Parathyroid adenoma (tissue), 2 donors: ENCODE results near the gene PHEX.

Source experiments
- H2AFZ ChIP-seq: fragments of 300-600 bp; sonication (generic); one replicate; pipeline ENCODE4 v1.7.0; 2017; ENCODE audit warnings: antibody characterized with exemption, mild to moderate bottlenecking
- H3K27ac ChIP-seq: fragments of 300-600 bp; sonication (generic); one replicate; pipeline ENCODE4 v1.7.0; 2017
- H3K27me3 ChIP-seq: fragments of 300-600 bp; sonication (generic); one replicate; pipeline ENCODE4 v1.7.0; 2017; ENCODE audit warnings: low read length; ENCODE audit not compliant: control insufficient read depth, insufficient read depth
- H3K36me3 ChIP-seq: fragments of 300-600 bp; sonication (generic); one replicate; pipeline ENCODE4 v1.7.0; 2017; ENCODE audit warnings: low read length; ENCODE audit not compliant: control insufficient read depth, insufficient read depth
- H3K4me1 ChIP-seq: fragments of 300-600 bp; sonication (generic); one replicate; pipeline ENCODE4 v1.7.0; 2017; ENCODE audit warnings: control low read depth
- H3K4me2 ChIP-seq: fragments of 300-600 bp; sonication (generic); one replicate; pipeline ENCODE4 v1.7.0; 2017; ENCODE audit warnings: low read length
- H3K4me3 ChIP-seq: fragments of 300-600 bp; sonication (generic); one replicate; pipeline ENCODE4 v1.7.0; 2017; ENCODE audit warnings: low read depth, low read length
- H3K79me2 ChIP-seq: fragments of 300-600 bp; sonication (generic); one replicate; pipeline ENCODE4 v1.7.0; 2017; ENCODE audit warnings: control low read depth
- H3K9ac ChIP-seq: fragments of 300-600 bp; sonication (generic); one replicate; pipeline ENCODE4 v1.7.0; 2017; ENCODE audit warnings: mild to moderate bottlenecking
- H3K9me3 ChIP-seq: fragments of 300-600 bp; sonication (generic); one replicate; pipeline ENCODE4 v1.7.0; 2017; ENCODE audit warnings: low read length; ENCODE audit not compliant: control insufficient read depth
- CTCF ChIP-seq: fragments of 300-600 bp; sonication (generic); IDR thresholded peaks from one replicate; pipeline ENCODE4 v1.7.0; 2017; ENCODE audit warnings: antibody characterized with exemption, mild to moderate bottlenecking
- donor health status: primary hyperparathyroidism.

The PHEX gene

GRCh38 chrX:22043872-22044271 lies 11.7 kb downstream of the PHEX start:
- Histone ChIP-seq H3K4me2 (no peak overlapping the region), H3K79me2 (no peaks in the 10 kb centered on the region), H3K9me3 (no peaks in the 10 kb centered on the region), H3K27ac (no peak overlapping the region), H2AFZ (no peak overlapping the region), H3K27me3 (no peaks in the 10 kb centered on the region), H3K4me1 (no peaks in the 10 kb centered on the region), H3K4me3 (no peak overlapping the region), H3K36me3 (no peaks in the 10 kb centered on the region), H3K9ac (no peak overlapping the region)
- TF ChIP-seq CTCF, result no peak

GRCh38 chrX:22047468-22047867 lies 15.3 kb downstream of the PHEX start:
- no peak overlapping the region for H3K27ac ChIP-seq
- no peak overlapping the region for H2AFZ ChIP-seq
- no peaks in the 10 kb centered on the region for H3K36me3 ChIP-seq
- no peak overlapping the region for H3K9ac ChIP-seq
- no peaks in the 10 kb centered on the region for H3K79me2 ChIP-seq
- no peak overlapping the region for H3K4me3 ChIP-seq
- no peaks in the 10 kb centered on the region for H3K27me3 ChIP-seq
- no peak overlapping the region for H3K4me2 ChIP-seq
- H3K9me3 ChIP-seq, result no peaks in the 10 kb centered on the region
- TF ChIP-seq CTCF, result no peak
- no peaks in the 10 kb centered on the region for H3K4me1 ChIP-seq

- Histone ChIP-seq H2AFZ (no peak overlapping the region), H3K36me3 (no peaks in the 10 kb centered on the region), H3K79me2 (no peaks in the 10 kb centered on the region), H3K4me1 (no peaks in the 10 kb centered on the region), H3K9ac (no peak overlapping the region), H3K27ac (no peak overlapping the region), H3K27me3 (no peaks in the 10 kb centered on the region), H3K9me3 (no peaks in the 10 kb centered on the region), H3K4me3 (no peak overlapping the region), H3K4me2 (no peak overlapping the region)
- no peak for TF ChIP-seq CTCF
These were observed 21.4 kb downstream of the PHEX start for GRCh38 chrX:22053481-22053880.

- Histone ChIP-seq H3K79me2 (no peaks in the 10 kb centered on the region), H3K9me3 (no peaks in the 10 kb centered on the region), H3K36me3 (no peaks in the 10 kb centered on the region), H2AFZ (no peak overlapping the region), H3K27me3 (no peaks in the 10 kb centered on the region), H3K4me2 (no peak overlapping the region), H3K4me1 (no peaks in the 10 kb centered on the region), H3K9ac (no peak overlapping the region), H3K27ac (no peak overlapping the region), H3K4me3 (no peak overlapping the region)
- no peak for TF ChIP-seq CTCF
These were observed 24.1 kb downstream of the PHEX start for GRCh38 chrX:22056235-22056634.

GRCh38 chrX:22057667-22058066 lies 25.5 kb downstream of the PHEX start:
- H3K27ac ChIP-seq, result no peak overlapping the region
- no peaks in the 10 kb centered on the region for H3K4me1 ChIP-seq
- H3K4me2 ChIP-seq, result no peak overlapping the region
- H3K9me3 ChIP-seq, result no peaks in the 10 kb centered on the region
- H3K27me3 ChIP-seq, result no peaks in the 10 kb centered on the region
- H3K9ac ChIP-seq, result no peak overlapping the region
- TF ChIP-seq CTCF, result no peak
- H3K79me2 ChIP-seq, result no peaks in the 10 kb centered on the region
- H3K36me3 ChIP-seq, result no peaks in the 10 kb centered on the region
- no peak overlapping the region for H2AFZ ChIP-seq
- H3K4me3 ChIP-seq, result no peak overlapping the region
